ENCODE results near the gene EEF1A2.

DNA sequence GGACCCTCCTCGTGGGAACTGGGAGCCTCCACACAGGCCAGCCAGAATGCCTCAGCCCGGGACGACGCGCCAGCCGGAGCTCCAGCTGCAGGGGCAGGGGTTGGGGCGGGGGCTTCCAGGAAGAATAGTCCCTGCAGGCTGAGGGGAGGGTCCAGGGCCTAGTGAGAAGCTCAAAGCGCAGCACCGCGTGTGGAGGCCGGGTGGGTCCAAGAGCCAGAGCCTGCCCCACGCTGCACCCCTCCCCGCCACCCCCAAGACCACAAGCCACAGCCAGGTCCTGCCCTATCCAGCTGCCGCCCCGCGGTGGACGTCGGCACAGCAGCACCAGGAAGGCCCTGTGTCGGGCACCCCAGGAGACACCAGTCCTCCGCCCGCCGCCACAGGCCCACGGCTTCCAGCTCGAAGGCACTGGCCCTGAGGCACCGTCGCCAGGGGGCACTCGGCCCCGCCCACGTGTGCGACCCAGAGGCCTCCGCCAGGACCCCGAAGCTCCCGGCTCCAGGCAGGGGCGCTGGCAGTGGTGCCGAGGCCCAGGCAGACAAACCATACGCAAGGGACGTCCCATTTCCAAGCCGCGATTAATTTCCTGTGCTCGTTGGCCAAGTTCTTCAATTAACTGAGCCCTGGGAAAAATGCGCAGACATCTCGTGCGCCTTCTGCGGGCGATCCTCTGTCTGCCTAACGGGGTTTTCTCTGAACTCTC, 45.9 kb downstream of the EEF1A2 start:
- no peak for TF ChIP-seq POLR2A (IDR thresholded peaks at IDR 0.05)
- TF ChIP-seq, protein P1, sequence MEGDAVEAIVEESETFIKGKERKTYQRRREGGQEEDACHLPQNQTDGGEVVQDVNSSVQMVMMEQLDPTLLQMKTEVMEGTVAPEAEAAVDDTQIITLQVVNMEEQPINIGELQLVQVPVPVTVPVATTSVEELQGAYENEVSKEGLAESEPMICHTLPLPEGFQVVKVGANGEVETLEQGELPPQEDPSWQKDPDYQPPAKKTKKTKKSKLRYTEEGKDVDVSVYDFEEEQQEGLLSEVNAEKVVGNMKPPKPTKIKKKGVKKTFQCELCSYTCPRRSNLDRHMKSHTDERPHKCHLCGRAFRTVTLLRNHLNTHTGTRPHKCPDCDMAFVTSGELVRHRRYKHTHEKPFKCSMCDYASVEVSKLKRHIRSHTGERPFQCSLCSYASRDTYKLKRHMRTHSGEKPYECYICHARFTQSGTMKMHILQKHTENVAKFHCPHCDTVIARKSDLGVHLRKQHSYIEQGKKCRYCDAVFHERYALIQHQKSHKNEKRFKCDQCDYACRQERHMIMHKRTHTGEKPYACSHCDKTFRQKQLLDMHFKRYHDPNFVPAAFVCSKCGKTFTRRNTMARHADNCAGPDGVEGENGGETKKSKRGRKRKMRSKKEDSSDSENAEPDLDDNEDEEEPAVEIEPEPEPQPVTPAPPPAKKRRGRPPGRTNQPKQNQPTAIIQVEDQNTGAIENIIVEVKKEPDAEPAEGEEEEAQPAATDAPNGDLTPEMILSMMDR (IDR thresholded peaks at IDR 0.05): no peak

All from tibial nerve (tissue), 3 donors.